PFSK-1 (cell line): ENCODE measurements around the gene DPYD.

Experiments used
- TAF1 ChIP-seq: IDR thresholded peaks from 2 replicates; pipeline ENCODE4 v1.6.1; 2012; ENCODE audit warnings: low read length, control low read depth, borderline replicate concordance; ENCODE audit not compliant: insufficient read depth
- TF ChIP-seq, protein P1 (sequence below), 2 experiments: IDR thresholded peaks; 2 replicates each; pipeline versions ENCODE4 v1.6.1 to v1.8.0; 2011 to 2012; ENCODE audit warnings: low read depth in 2 of 2, low read length in 2 of 2, control low read depth in 1 of 2, inconsistent platforms in 1 of 2, mild to moderate bottlenecking in 1 of 2, moderate library complexity in 1 of 2; ENCODE audit not compliant: insufficient read depth in 1 of 2

DNA sequence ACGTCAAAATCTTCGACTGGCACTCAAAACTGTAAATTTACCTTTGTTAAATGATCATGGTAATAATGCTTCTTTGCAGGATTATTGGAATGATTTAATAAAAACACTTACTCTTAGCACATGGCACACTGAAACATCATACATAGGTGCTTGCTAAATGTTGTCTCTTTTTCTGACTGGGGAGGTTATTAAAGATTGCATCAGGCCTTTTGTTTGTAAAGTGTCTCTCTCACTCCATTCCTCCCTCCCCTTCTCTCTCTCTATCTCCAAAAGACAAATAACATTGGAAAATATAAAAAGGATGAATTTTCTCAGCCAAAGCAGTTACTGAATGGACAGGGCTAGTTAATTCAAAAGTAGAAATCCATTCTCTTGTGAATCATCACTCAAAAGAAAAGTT lies 404.2 kb downstream of the DPYD start:
- TF ChIP-seq TAF1 = no peak
- TF ChIP-seq, protein P1, sequence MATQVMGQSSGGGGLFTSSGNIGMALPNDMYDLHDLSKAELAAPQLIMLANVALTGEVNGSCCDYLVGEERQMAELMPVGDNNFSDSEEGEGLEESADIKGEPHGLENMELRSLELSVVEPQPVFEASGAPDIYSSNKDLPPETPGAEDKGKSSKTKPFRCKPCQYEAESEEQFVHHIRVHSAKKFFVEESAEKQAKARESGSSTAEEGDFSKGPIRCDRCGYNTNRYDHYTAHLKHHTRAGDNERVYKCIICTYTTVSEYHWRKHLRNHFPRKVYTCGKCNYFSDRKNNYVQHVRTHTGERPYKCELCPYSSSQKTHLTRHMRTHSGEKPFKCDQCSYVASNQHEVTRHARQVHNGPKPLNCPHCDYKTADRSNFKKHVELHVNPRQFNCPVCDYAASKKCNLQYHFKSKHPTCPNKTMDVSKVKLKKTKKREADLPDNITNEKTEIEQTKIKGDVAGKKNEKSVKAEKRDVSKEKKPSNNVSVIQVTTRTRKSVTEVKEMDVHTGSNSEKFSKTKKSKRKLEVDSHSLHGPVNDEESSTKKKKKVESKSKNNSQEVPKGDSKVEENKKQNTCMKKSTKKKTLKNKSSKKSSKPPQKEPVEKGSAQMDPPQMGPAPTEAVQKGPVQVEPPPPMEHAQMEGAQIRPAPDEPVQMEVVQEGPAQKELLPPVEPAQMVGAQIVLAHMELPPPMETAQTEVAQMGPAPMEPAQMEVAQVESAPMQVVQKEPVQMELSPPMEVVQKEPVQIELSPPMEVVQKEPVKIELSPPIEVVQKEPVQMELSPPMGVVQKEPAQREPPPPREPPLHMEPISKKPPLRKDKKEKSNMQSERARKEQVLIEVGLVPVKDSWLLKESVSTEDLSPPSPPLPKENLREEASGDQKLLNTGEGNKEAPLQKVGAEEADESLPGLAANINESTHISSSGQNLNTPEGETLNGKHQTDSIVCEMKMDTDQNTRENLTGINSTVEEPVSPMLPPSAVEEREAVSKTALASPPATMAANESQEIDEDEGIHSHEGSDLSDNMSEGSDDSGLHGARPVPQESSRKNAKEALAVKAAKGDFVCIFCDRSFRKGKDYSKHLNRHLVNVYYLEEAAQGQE (IDR thresholded peaks at IDR 0.05; ENCODE audit: insufficient read depth in 1 of 2, low read depth in 2 of 2, low read length in 2 of 2) = no peak
